ACHN (cell line): ENCODE data around the gene JAKMIP1.

Experiments used
- DNase-seq: peaks from one replicate; pipeline ENCODE4 v3.0.0-alpha.2; 2015
- in situ Hi-C: cut with HindIII; loops from 2 replicates; pipeline ENCODE4 v1.10.0; 2017; ENCODE audit warnings: low sequenced_read_pairs, low pct_ligation_motif_present, low pct_unique_long_range_greater_than_20kb

JAKMIP1 gene

DNA sequence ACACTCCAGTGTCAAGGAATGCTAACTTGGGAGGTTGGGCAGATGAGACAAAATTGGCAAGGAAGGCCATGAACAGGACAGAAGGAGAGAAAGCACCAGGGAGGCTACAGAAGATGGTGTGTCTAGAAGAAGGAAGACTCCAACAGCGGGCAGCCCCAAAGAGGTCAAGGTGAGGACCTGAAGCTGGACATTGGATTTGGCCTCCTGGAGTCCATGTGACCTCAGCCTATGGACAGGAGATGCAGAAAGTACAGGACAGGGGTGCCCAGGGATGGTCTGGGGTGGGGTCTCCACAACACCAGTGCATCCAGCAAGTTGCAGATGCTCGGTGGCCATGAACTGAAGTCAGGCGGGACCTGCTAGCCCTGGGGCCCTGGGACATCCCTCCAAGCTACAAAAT is 86.2 kb downstream of the JAKMIP1 start:
- in situ Hi-C loops: no loop called here
- no peak for DNase-seq

DNA sequence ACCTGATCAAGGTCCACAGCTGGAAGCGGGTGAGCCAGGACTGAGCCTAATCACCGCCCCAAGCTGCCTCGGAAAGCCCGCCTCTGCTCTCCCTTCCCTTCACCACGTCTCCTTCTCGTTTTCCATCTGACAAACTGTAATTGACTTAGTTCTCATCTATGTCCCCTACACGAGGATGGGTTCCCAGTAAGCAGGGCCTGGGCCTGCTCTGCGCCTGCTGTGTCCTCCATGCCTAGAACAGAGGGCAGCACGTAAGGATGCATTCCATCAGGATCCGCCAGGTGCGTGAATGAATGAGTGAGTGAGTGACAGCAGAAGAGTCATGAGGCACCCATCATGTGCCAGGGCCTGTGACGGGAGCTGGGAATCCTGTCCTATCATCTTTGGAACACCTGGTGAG is 86.7 kb downstream of the JAKMIP1 start:
- DNase-seq: no peak
- in situ Hi-C loops: no loop called here

DNA sequence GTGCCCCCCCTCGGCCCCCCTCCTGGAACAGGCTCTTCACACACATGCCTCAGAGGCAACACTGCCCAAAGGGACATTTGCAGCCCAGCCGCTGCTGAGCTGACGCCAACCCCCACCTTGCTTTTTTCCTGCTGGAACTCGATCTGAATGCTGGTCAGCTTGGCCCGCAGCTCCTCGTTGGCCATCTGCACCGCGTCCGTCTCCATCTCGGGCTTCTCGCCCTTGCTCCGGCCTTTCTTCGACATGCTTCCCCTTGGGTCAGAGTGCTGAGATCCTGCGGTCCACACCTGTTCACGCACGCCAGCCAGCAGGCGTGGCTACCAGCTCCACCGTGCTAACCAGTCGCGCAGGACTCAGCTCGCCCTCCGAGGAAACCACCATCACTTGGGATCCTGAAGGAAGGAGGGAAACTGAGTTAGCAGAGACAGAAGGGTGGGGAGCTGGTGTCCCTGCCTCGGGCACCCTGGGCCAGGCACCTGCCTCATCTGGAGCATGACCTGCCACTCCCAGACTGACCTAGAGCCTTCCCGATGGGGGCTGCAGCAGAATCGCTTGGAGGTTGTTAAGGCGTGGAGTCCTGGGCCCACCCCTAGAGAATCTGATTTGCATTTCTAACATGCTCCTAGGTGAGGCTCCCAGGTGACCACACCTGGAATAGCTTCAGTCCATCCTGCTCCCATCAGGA is 87.6 kb downstream of the JAKMIP1 start:
- no peak for DNase-seq
- in situ Hi-C loops: no loop called here

DNA sequence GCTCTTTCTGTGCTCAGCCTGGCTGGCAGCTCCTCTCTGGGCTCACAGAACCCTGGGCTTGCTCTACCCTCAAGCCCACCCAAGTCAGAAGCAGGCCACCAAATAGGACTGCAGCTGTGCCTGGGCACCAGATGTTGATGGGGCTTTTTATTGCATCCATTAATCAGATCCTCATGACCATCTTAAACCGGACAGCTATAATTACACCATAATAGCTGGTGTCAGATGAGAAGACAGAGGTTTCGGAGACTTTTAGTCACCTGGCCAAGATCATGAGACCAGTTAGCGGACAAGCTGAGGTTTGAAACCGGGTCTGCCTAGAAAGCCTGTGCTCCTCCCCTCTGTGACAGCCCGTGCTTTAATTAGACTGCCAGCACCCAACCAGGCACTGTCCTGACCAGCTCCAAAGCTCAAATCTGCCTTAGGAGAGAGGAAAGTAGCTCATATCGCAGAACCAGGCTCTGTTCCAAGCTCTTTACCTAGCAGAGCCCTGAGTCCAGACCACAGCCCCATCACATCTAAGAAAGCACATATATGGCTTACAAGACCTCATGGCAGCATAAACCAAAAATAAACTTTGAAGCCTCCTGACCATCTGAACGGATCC is 88.9 kb downstream of the JAKMIP1 start:
- no peak for DNase-seq
- in situ Hi-C loops: no loop called here

DNA sequence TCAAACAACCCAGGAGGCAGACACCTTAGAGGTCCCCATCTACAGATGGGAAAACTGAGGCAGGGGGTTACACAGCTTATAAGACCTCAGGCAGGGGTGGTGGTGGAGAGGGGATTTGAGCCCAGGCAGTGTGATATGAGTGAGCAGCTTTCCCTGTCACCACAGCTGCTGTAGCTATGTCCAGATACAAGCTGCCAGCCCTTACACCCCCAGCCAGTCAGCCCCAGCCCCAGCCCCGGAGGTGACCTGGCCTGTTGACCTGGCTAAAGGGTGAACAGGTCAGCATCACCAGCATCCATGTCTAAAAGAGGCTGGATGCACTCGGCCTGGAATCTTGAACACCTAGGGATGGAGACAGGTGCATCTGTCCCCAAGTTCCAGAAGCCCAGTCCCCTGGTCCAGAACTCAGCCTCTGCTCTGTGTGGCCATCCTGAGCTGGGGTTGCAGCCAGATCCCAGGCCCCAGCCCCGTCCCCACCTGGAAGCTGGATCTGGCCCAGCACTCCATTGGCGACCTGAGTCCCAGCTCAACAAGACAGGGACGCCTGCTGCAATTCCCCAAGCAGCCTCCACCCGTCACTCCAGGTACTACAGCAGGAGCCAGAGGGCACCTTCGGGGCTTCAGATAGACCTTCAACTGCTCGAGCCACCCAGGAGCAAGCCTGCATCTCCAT is 89.5 kb downstream of the JAKMIP1 start:
- DNase-seq: no peak
- in situ Hi-C loops: no loop called here

DNA sequence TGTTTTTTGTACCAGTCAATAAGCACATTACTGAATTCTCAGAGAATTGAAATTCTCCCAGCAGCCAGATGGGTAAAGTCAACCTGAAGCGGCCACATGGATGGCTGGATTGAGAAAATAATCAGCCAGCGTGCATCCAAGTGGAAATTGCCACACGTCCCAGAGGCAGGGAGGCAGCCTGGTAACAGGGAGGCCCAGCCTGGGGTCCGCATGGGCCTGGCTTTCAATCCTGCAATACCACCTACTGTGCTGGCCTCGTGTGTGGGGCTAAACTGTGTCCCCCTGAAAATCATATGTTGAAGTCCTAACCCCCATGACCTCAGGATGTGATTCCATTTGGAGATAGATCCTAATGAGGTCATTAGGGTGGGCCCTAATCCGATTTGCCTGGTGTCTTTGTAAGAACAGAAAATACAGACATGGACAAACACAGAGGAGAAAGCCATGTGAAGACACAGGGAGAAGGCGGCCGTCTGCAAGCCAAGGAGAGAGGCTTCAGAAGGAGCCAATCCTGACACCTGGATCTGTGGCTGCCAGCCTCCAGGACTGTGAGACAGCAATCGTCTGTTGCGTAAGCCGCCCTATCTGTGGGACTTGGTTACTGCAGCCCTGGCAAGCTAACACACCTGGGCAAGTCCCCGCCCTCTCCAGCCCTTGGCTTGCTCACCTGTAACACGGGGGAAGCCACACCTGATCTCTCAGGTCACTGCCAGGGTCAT is 90.3 kb downstream of the JAKMIP1 start:
- no peak for DNase-seq
- in situ Hi-C loops: no loop called here

DNA sequence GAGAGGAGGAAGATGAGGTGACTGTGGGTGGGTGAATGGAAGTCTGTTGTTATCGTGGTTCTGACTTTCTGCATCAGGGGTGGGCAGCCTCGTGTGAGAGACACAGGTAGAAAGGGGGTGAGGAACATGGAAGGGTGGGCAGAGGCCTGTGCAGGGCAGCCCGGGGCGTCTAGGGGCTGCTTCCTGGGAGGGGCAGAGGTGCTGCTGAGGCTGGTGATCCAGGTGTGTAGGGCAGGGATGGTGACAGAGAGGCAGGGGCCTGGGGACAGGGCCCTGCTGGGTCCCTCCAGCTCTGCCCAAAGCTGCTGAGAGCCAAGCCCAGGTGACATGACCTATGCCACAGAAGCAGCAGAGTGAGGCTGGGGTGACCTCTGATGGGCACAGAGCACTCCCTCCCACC is 92.5 kb downstream of the JAKMIP1 start:
- in situ Hi-C loops: no loop called here
- DNase-seq: no peak

DNA sequence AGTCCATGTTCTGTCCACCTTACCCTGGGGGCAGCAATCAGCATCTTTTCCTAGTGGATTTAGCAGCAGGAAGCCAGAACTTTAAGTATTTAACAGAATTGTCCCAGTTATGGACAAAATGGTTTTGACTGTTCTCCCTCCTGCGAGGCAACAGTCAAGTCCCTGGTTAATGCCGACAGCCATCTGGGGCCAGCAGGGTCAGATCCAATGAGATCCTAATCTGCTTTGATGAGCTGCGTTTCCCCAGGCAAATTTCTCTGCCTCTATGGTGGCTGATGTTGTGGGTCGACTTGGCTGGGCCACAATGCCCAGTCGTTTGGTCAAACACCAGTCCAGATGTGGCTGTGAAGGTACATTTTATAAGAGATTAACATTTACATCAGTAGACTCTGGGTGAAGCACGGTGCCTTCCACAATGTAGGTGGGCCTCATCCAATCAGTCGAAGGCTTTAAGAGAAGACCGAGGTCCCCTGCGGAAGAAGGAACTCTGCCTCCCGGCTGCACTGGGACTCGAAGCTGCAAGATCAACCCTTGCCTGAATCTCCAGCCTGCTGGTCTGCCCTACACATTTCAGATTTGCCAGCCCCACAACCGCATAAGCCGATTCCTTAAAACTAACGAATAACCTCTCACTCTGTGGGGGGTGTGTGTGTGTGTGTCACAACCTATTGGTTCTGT is 93.1 kb downstream of the JAKMIP1 start:
- in situ Hi-C loops: no loop called here
- DNase-seq: no peak

DNA sequence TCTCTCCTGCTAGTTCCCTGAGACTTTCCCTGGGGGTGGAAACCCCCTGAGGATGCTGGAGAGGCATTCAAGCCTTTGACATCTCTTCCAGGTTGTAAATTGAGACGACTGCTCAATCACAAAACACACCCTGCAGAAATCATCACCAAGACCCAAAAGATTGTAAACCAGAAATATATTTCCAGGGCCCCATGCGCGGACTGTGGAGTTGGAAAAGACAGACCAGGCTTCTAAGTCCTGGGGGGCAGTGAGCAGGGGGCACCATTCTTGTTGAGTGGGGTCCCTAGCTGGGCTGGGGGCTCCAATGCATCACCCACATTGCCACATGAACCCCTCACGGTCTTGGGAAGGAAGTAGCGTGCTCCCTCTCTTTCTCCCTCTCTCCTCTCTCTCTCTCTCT is 94.2 kb downstream of the JAKMIP1 start:
- in situ Hi-C loops: no loop called here
- DNase-seq: no peak

DNA sequence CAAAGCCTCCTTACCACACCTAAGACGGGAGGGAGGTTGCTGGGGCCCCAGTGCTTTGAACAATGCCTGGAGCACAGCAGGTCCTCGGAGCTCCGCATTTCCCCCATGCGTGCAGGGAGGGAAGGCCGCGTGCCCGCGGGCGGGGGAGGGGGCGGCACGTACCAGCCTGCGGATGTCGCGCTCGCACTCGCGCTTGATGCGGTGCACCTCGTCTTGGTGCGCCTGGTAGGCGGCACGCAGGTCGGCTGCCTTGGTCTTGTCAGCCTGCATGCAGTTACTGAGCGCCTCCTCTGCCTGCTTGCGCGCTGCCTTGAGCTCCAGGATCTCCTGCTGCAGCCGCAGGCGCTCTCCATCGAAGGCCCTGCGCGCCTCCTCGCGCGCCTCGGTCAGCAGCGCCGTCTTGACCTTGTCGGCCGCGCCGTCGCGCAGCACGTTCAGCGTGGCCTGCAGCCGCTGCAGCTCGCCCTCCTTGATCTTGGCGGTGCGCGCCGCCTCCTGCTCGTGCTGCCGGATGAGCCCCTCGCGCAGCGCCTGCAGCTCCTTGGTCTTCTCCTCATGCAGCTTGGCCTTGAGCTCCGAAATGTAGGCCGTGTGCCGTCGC is 94.9 kb downstream of the JAKMIP1 start:
- DNase-seq: no peak
- in situ Hi-C loops: no loop called here

DNA sequence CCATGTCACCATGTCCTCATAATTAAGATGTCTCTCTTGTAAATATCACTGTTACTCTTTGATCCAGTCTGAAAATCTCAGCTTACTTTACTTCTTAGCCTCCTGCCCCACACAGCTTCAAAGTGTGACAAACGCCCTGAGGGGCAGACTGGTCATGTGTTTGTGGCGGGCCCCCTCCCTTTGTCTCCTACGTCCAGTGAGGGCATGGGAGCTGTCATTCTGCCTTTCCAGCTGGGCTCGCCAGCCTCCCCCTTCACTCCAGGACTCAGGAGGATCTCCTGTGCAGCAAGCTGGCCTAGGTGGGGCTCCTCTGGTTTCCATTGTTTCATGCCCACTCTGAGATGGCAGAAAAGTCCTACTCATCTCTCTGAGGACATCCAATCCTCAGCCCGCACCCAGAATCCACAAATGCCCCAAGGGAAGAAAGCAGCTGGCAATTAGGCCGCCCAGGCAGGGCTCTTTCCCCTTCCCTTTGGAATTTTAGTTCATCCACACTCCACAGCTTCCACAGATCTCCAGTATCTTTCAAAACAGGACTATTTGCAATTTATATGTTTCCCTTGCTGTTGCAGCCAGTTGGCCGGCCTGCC is 95.7 kb downstream of the JAKMIP1 start:
- no peak for DNase-seq
- in situ Hi-C loops: no loop called here

DNA sequence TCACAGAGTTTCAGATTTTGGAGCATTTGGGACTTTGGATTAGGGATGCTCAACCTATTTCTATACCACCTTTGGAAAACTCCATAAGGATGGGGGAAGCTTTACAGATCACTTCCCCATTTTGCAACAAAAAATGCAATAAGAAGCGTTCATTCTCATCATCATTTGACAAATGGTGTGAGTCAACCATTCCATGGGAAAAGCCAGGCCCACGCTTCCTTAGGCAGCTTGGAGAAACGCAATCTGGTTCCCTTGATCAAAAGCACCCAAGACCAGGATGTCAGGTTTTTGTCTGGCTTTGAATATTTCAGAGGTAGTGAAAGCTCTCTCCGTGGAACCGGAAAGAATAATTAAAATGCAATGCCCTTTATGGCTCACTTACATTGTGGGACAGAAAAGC is 102.8 kb downstream of the JAKMIP1 start:
- in situ Hi-C loops: no loop called here
- DNase-seq: no peak

DNA sequence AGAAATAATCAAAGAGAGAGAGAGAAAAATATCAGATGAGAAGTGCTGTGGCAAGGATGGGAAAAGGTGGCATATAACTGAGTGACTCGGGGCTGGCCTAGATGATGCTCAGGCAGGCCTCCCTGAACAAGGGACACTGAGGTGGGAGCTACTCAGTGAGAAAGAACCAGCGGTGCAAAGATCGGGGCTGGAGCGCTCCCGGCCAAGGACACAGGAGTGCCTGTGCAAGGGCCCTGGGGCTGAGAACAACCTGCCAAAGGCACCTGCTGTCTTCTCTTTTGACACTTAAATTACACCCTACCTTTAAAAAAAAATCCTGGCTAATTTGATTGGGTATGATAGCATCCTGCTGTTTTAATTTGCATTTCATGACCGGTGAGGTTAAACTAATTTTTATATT is 104.5 kb downstream of the JAKMIP1 start:
- DNase-seq: no peak
- in situ Hi-C loops: no loop called here

DNA sequence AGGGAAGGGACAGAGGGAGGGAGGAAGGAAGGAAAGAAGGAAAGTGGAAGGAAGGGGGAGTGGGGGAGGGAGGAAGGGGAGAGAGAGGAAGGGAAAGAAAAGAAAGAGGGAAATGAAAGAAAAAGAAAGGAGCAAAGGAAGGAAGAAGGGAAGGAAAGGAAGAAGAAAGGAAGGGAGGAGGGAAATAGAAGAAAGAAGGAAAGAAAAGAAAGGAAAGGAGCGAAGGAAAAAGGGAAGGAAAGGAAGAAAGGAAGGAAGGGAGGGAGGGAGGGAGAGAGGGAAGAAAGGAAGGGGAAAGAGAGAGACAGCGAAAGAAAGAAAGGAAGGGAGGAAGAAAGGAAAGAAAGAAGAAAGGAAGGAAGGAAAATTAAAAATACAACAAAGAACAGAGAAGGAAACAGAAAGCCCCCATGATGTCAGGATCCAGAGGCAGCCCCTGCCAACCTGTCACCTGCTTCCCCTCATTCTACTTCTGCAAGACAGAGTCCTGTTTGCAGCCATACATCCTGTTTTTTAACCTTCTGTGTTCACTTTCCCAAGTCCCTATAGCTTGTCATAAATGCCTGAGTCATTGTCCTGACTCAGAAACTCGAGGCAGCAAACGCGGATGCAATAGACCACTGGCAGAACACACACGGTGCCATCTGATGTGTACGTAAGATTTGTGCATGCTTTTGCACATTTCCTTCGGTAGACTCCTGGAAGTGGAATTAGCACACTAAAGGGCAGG is 105.2 kb downstream of the JAKMIP1 start:
- in situ Hi-C loops: no loop called here

DNA sequence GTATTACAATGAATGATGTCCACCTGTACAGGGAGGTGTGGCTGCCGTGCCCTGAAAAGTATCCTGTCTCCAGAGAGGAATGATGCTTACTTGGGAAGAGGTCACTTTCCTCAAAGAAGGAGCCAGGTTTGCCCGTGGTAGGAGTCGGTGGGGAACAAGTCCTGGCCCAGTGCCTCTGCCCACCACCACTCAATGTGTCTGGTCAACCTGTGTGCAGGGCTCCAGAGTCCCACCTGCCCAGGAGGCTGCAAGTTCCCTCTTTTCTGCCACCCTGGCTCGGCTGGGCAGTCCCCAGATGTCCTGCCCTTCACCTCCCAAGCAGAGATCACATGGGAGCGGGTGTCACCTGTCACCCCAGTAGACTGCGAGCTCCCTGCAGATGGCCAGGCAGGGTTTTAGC is 106.7 kb downstream of the JAKMIP1 start:
- in situ Hi-C loops: no loop called here
- DNase-seq: no peak

More for the DNA sequence above, 105.2 kb downstream of the JAKMIP1 start:
- DNase-seq: peak; percentile 50

DNA sequence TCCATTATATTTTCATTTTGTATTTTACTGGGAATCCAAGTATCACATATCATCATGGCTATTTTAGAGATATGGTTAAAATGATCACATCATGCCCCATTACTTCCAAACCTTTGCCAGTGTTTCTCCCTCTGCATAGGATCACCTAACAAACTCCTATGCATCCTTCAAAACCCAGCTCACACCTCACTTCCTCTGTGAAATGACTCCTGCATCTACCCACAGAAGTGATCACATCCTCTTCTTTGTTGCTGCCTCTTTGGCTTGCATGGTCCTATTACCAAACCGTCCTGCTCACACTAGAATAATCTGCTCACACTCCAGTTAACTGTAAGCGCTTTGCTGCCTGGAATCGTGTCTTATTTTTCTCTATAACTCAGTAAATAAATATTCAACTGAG is 107.4 kb downstream of the JAKMIP1 start:
- DNase-seq: no peak
- in situ Hi-C loops: no loop called here

DNA sequence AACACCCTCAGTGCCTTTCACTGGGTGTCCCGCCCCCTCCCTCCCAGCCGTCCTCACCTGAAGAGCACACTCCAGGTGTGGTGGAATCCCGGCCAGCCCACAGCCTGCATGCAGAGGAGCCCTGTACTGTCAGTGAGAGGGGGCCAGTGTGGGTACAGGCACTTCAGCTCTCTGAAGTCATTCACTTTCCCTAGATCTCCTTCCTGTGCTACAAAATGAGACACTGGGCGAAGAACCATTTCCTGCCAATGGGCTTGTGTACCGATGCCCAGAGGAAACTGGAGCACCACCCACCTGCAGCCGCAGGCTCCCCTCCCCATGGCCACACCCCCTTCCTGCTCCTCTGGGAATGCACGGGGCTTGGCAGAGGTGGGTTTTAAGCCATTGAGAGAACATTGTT is 108.2 kb downstream of the JAKMIP1 start:
- in situ Hi-C loops: no loop called here
- DNase-seq: no peak

DNA sequence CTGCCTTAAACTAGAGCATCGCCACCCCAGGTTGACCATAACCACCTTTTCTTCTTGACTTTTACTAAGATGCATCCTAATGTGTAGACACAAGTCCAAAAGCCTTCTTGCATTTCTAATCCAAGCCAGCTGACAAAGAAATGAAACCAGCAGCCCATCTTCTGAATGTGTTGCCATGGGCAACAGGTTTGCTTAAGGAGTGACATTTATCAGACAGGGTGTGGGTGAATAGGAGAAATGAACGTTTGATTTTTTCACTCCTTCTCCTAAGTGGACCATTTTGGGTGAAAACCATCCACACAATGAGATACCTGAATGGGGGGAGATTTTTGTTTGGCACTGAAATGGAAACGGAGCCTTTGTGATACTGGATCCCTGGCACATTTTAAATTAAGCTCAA is 109.4 kb downstream of the JAKMIP1 start:
- in situ Hi-C loops: no loop called here

More for the DNA sequence above, 109.4 kb downstream of the JAKMIP1 start:
- no peak for DNase-seq
